Measurements from ENCODE around the gene GCFC2. TPM values are rescaled to one million over a fixed set of nuclear protein-coding genes. Genes with fewer than 3 reads are reported as not detected.

GCFC2 gene
- total and polyA plus RNA-seq, 2 of the 13 experiments (the other 11 are each of a cell fraction or from before 2014, with no cell fraction given), result 26.8 to 49.0 TPM

DNA sequence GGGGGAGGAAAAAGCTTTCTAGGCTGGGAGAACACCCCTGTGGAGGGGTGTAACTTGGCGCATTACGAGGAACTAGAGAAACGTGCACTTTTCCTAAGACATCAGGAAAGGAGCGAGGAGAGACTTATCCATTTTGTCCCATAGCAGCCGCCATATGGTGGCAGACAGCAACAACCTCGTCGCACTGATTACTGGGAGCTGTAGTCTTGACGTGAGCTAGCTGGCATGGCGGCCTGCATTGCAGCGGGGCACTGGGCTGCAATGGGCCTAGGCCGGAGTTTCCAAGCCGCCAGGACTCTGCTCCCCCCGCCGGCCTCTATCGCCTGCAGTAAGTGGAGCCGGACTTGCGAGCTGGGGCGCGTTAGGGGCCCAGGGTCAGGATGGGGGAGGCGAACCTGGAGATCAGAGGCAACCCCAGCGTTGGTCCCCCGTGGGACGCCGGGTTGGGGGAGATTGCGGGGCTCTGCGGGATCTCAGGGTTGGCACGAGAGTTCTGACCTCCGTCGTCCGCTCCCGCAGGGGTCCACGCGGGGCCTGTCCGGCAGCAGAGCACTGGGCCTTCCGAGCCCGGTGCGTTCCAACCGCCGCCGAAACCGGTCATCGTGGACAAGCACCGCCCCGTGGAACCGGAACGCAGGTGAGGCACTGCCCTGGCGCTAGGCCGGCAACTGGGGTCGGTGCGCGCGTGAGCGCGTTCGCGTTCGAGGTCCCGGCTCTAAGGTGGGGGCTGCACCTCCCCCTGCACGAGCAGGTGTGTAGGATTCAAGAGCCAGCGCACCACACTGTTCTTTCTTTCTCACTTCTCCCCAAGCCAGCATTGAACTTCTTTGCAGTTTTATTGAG, 63.9 kb downstream of the GCFC2 start, which contains the start of gene MRPL19 (continued):
- TF ChIP-seq ZNF276 (CRISPR knock-in tag; IDR thresholded peaks at IDR 0.05; ENCODE audit: low read depth) (peak; percentile 57; the same call in 1 of the 2 replicates), MEIS1 (CRISPR knock-in tag; IDR thresholded peaks at IDR 0.05; ENCODE audit: borderline replicate concordance) (peak; percentile 93), FOXO4 (CRISPR knock-in tag; conservative IDR thresholded peaks at IDR 0.05) (no peak), MBD4 (IDR thresholded peaks at IDR 0.05; ENCODE audit: borderline replicate concordance, low read length) (no peak), ARNTL (CRISPR knock-in tag; IDR thresholded peaks at IDR 0.05) (peak; percentile 52; the same call in 1 of the 2 replicates), MLLT10 (CRISPR knock-in tag; IDR thresholded peaks at IDR 0.05) (no peak), ARID3A (IDR thresholded peaks at IDR 0.05; ENCODE audit: low read depth, low read length) (no peak), TBP (CRISPR knock-in tag; IDR thresholded peaks at IDR 0.05) (no peak), ZNF251 (CRISPR knock-in tag; IDR thresholded peaks at IDR 0.05) (no peak), ZNF747 (CRISPR knock-in tag; IDR thresholded peaks at IDR 0.05; ENCODE audit: borderline replicate concordance) (peak; percentile 93), SRSF4 (IDR thresholded peaks at IDR 0.05; ENCODE audit: low read depth, low read length, poor library complexity, severe bottlenecking) (no peak), ZNF749 (CRISPR knock-in tag; IDR thresholded peaks at IDR 0.05; ENCODE audit: borderline replicate concordance) (no peak), KMT2A (CRISPR knock-in tag; IDR thresholded peaks at IDR 0.05) (peak; percentile 96), ZFX (CRISPR knock-in tag; IDR thresholded peaks at IDR 0.05; ENCODE audit: low read depth) (peak; percentile 100)
- TF ChIP-seq, protein P1, sequence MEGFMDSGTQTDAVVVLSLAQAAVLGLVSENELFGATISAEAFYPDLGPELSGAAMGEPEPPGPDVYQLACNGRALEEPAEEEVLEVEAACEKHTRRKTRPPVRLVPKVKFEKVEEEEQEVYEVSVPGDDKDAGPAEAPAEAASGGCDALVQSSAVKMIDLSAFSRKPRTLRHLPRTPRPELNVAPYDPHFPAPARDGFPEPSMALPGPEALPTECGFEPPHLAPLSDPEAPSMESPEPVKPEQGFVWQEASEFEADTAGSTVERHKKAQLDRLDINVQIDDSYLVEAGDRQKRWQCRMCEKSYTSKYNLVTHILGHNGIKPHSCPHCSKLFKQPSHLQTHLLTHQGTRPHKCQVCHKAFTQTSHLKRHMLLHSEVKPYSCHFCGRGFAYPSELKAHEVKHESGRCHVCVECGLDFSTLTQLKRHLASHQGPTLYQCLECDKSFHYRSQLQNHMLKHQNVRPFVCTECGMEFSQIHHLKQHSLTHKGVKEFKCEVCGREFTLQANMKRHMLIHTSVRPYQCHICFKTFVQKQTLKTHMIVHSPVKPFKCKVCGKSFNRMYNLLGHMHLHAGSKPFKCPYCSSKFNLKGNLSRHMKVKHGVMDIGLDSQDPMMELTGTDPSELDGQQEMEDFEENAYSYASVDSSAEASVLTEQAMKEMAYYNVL (CRISPR knock-in tag; IDR thresholded peaks at IDR 0.05; ENCODE audit: borderline replicate concordance), result peak; percentile 79; the same call in 1 of the 2 replicates
- TF ChIP-seq, protein P2, sequence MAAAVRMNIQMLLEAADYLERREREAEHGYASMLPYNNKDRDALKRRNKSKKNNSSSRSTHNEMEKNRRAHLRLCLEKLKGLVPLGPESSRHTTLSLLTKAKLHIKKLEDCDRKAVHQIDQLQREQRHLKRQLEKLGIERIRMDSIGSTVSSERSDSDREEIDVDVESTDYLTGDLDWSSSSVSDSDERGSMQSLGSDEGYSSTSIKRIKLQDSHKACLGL (CRISPR knock-in tag; IDR thresholded peaks at IDR 0.05), result peak; percentile 97
- TF ChIP-seq, protein P3, sequence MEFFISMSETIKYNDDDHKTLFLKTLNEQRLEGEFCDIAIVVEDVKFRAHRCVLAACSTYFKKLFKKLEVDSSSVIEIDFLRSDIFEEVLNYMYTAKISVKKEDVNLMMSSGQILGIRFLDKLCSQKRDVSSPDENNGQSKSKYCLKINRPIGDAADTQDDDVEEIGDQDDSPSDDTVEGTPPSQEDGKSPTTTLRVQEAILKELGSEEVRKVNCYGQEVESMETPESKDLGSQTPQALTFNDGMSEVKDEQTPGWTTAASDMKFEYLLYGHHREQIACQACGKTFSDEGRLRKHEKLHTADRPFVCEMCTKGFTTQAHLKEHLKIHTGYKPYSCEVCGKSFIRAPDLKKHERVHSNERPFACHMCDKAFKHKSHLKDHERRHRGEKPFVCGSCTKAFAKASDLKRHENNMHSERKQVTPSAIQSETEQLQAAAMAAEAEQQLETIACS (CRISPR knock-in tag; IDR thresholded peaks at IDR 0.05), result peak; percentile 87
- TF ChIP-seq, protein P4, sequence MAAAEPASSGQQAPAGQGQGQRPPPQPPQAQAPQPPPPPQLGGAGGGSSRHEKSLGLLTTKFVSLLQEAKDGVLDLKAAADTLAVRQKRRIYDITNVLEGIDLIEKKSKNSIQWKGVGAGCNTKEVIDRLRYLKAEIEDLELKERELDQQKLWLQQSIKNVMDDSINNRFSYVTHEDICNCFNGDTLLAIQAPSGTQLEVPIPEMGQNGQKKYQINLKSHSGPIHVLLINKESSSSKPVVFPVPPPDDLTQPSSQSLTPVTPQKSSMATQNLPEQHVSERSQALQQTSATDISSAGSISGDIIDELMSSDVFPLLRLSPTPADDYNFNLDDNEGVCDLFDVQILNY (CRISPR knock-in tag; conservative IDR thresholded peaks at IDR 0.05), result peak; percentile 52; the same call in 1 of the 2 replicates
